Endodermal cell (in vitro differentiated cells): ENCODE measurements around the gene MUCL3. TPM values are rescaled to one million over a fixed set of nuclear protein-coding genes. Genes with fewer than 3 reads are reported as not detected.

Experiments used
- DNase-seq: peaks from one replicate; pipeline ENCODE4 v3.0.0-alpha.2; 2017
- H3K27ac ChIP-seq: 2 replicates; pipeline ENCODE4 v1.5.1; 2013; ENCODE audit warnings: mild to moderate bottlenecking, low read depth, low read length, moderate library complexity
- H3K27me3 ChIP-seq: 2 replicates; pipeline ENCODE4 v1.6.1; 2013; ENCODE audit warnings: mild to moderate bottlenecking, low read length, moderate library complexity; ENCODE audit not compliant: insufficient read depth, control insufficient read depth, poor library complexity, severe bottlenecking
- H3K36me3 ChIP-seq: 2 replicates; pipeline ENCODE4 v1.7.0; 2013; ENCODE audit warnings: mild to moderate bottlenecking, low read length, moderate library complexity; ENCODE audit not compliant: control insufficient read depth, insufficient read depth
- H3K4me1 ChIP-seq: one replicate; pipeline ENCODE4 v1.7.0; 2013; ENCODE audit warnings: low read length; ENCODE audit not compliant: control insufficient read depth, insufficient read depth
- H3K4me3 ChIP-seq: 2 replicates; pipeline ENCODE4 v1.5.1; 2013; ENCODE audit warnings: mild to moderate bottlenecking, low read length, moderate library complexity
- H3K9ac ChIP-seq: 2 replicates; pipeline ENCODE4 v1.6.1; 2013; ENCODE audit warnings: mild to moderate bottlenecking, low read length, moderate library complexity; ENCODE audit not compliant: poor library complexity, severe bottlenecking; ENCODE audit errors: extremely low read depth
- H3K9me3 ChIP-seq: 2 replicates; pipeline ENCODE4 v1.6.1; 2013; ENCODE audit warnings: mild to moderate bottlenecking, low read length, moderate library complexity; ENCODE audit not compliant: control insufficient read depth
- H3K27ac Mint-ChIP-seq: 2 replicates; pipeline ENCODE4 v1.8.0; 2020; ENCODE audit warnings: mixed read lengths
- H3K27me3 Mint-ChIP-seq: 2 replicates; pipeline ENCODE4 v1.8.0; 2021; ENCODE audit warnings: mild to moderate bottlenecking, mixed read lengths; ENCODE audit not compliant: insufficient read depth
- H3K36me3 Mint-ChIP-seq: 2 replicates; pipeline ENCODE4 v1.8.0; 2020; ENCODE audit warnings: low read depth, mixed read lengths
- H3K4me1 Mint-ChIP-seq: 2 replicates; pipeline ENCODE4 v1.8.0; 2020; ENCODE audit warnings: mixed read lengths
- H3K4me3 Mint-ChIP-seq: 2 replicates; pipeline ENCODE4 v1.8.0; 2020; ENCODE audit warnings: mild to moderate bottlenecking, moderate library complexity, mixed read lengths
- H3K9me3 Mint-ChIP-seq: 2 replicates; pipeline ENCODE4 v1.8.0; 2020; ENCODE audit warnings: mild to moderate bottlenecking, mixed read lengths
- WGBS, 2 experiments: methylation state at CpG; one replicate each; pipeline versions ENCODE4 v1.1.5 to v1.1.7; 2013; ENCODE audit warnings: missing lambda C conversion rate in 2 of 2, mixed read lengths in 1 of 2; ENCODE audit not compliant: insufficient coverage in 1 of 2, insufficient read length in 1 of 2; 5-methylcytosine and 5-hydroxymethylcytosine counted together
- total RNA-seq, 2 donors: library from RNA; stranded (reverse); fragmentation: NEBNext Ultra II Directional in 1 of 2; extraction: Animal tissue kit (Norgen Biotek cat#: 25700) in 1 of 2; gene quantifications; 2 replicates in 1 of 2; 3 replicates in 1 of 2; pipeline ENCODE4 v1.2.1, GENCODE V29; 2021
- TF ChIP-seq, protein P1 (sequence below): fragments of 200-600 bp; sonication (generic); conservative IDR thresholded peaks from 2 replicates; pipeline ENCODE4 v1.5.0; 2021; ENCODE audit warnings: antibody characterized with exemption, mild to moderate bottlenecking

MUCL3 gene
- total RNA-seq, 2 donors from 2014 or later, result 0.18 TPM

DNA sequence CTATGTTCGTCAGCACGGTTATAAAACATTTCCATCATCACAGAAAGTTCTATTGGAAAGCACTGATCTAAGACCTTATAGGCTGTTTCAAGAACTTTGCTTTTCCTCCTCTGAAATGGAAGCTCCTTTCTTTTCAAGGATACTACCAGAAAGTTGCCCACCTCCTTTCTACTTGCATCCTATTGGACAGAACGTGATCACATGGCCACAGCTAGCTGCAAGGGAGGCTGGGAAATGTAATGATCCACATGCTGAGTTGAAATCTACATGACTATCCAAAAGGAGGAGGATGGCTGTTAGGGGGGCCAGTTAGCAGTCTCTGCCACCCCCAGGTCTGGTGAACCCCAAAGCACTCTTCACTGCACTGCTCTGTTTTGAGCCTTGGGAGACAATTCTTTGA lies 12.1 kb upstream of the MUCL3 start:
- H3K27me3 ChIP-seq, result no peaks in the 10 kb centered on the region
- no peaks in the 10 kb centered on the region for H3K27me3 Mint-ChIP-seq
- TF ChIP-seq, protein P1, sequence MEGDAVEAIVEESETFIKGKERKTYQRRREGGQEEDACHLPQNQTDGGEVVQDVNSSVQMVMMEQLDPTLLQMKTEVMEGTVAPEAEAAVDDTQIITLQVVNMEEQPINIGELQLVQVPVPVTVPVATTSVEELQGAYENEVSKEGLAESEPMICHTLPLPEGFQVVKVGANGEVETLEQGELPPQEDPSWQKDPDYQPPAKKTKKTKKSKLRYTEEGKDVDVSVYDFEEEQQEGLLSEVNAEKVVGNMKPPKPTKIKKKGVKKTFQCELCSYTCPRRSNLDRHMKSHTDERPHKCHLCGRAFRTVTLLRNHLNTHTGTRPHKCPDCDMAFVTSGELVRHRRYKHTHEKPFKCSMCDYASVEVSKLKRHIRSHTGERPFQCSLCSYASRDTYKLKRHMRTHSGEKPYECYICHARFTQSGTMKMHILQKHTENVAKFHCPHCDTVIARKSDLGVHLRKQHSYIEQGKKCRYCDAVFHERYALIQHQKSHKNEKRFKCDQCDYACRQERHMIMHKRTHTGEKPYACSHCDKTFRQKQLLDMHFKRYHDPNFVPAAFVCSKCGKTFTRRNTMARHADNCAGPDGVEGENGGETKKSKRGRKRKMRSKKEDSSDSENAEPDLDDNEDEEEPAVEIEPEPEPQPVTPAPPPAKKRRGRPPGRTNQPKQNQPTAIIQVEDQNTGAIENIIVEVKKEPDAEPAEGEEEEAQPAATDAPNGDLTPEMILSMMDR, result no peak
- peaks cover 12% of the 10 kb centered on the region for H3K9me3 ChIP-seq
- no peak overlapping the region for H3K4me3 Mint-ChIP-seq
- WGBS, 2 experiments, result 88 to 100% methylated on average over 2 to 3 of the region's 3 CpGs
- H3K4me1 ChIP-seq, result no peaks in the 10 kb centered on the region
- H3K36me3 ChIP-seq, result peaks cover 17% of the 10 kb centered on the region
- no peak for DNase-seq
- no peak overlapping the region for H3K4me3 ChIP-seq
- no peak overlapping the region for H3K27ac ChIP-seq
- no peaks in the 10 kb centered on the region for H3K4me1 Mint-ChIP-seq
- H3K9me3 Mint-ChIP-seq, result peaks cover 13% of the 10 kb centered on the region
- H3K9ac ChIP-seq, result no peak overlapping the region
- no peak overlapping the region for H3K27ac Mint-ChIP-seq
- H3K36me3 Mint-ChIP-seq, result peaks cover 32% of the 10 kb centered on the region

DNA sequence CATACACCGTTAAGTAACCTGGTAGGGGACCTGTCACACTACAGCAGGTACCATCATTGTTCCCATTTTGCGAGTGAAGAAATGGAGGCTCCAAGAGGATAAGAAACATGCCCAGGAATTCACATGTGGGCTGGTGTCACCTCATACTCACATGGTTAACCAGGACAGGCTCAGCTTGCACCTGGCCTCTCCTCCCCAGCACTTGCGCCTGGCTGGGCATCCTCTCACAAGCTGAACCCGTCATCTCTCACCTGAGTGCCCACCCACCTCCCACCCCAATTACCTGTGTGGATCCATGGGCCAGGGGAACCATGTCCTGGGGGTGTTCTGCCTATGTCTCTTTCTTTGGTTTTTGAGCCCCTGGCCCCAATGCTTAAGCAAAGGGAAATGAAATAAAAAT lies 10.3 kb upstream of the MUCL3 start:
- Mint-ChIP-seq H3K27me3 (no peaks in the 10 kb centered on the region), H3K4me3 (no peak overlapping the region), H3K9me3 (peaks cover 13% of the 10 kb centered on the region), H3K27ac (no peak overlapping the region), H3K4me1 (no peaks in the 10 kb centered on the region), H3K36me3 (peaks cover 30% of the 10 kb centered on the region)
- Histone ChIP-seq H3K4me3 (no peak overlapping the region), H3K9ac (no peak overlapping the region), H3K9me3 (peaks cover 12% of the 10 kb centered on the region), H3K27me3 (no peaks in the 10 kb centered on the region), H3K4me1 (no peaks in the 10 kb centered on the region), H3K36me3 (peaks cover 17% of the 10 kb centered on the region), H3K27ac (no peak overlapping the region)
- 95 to 100% methylated on average over 2 to 4 of the region's 4 CpGs for WGBS, 2 experiments
- DNase-seq, result no peak
- TF ChIP-seq, protein P1, result no peak

DNA sequence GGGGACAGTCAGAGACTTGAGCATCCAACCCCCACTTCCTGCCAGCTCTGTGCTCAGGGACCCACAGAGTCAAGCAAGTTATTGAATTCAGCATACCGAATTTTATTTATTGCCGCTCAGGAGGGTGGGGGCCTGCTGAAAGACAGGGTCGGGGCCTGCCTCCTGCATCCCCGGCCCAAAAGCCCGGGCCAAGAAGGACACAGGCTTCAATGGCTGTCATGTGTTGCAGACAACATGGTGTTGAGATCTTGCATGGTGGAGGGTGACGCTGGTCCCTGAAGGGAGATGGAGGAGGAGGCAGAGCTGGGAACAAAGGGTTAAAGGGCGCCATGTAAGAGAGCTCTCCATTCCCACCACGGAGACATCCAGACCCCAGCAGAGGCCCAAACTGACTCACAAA lies 9.5 kb upstream of the MUCL3 start:
- 71 to 100% methylated on average over 1 to 8 of the region's 8 CpGs for WGBS, 2 experiments
- Histone ChIP-seq H3K36me3 (peaks cover 17% of the 10 kb centered on the region), H3K27ac (no peak overlapping the region), H3K27me3 (no peaks in the 10 kb centered on the region), H3K4me1 (no peaks in the 10 kb centered on the region), H3K4me3 (no peak overlapping the region), H3K9me3 (peaks cover 12% of the 10 kb centered on the region), H3K9ac (no peak overlapping the region)
- DNase-seq, result no peak
- H3K4me1 Mint-ChIP-seq, result no peaks in the 10 kb centered on the region
- no peak overlapping the region for H3K4me3 Mint-ChIP-seq
- no peak overlapping the region for H3K27ac Mint-ChIP-seq
- peaks cover 13% of the 10 kb centered on the region for H3K9me3 Mint-ChIP-seq
- TF ChIP-seq, protein P1, result no peak
- H3K27me3 Mint-ChIP-seq, result no peaks in the 10 kb centered on the region
- peaks cover 28% of the 10 kb centered on the region for H3K36me3 Mint-ChIP-seq
